AG09319 (cell line): Measurements from ENCODE around the gene NRG4.

Experiments used
- DNase-seq: peaks from one replicate; pipeline ENCODE4 v3.0.0-alpha.2; 2010; ENCODE audit warnings: low read depth; ENCODE audit errors: extremely low read depth
- CTCF ChIP-seq: IDR thresholded peaks from 2 replicates; pipeline ENCODE4 v1.5.1; 2011; ENCODE audit warnings: low read depth, mild to moderate bottlenecking, inconsistent platforms, low read length, moderate library complexity

Gene NRG4

GRCh38 chr15:76010613-76011012 lies 1.6 kb downstream of the NRG4 start:
- TF ChIP-seq CTCF: no peak

GRCh38 chr15:76006136-76006778 lies 6.0 kb downstream of the NRG4 start:
- DNase-seq: no peak
- no peak for TF ChIP-seq CTCF

More at GRCh38 chr15:76010613-76011012, 1.6 kb downstream of the NRG4 start:
- no peak for DNase-seq

- no peak for TF ChIP-seq CTCF
Measured at GRCh38 chr15:76003364-76003763, 8.9 kb downstream of the NRG4 start.

GRCh38 chr15:75995611-75996010 lies 16.6 kb downstream of the NRG4 start:
- no peak for TF ChIP-seq CTCF
- no peak for DNase-seq

More at GRCh38 chr15:76003364-76003763, 8.9 kb downstream of the NRG4 start:
- no peak for DNase-seq

GRCh38 chr15:75994220-75994619 lies 18.0 kb downstream of the NRG4 start:
- no peak for DNase-seq
- TF ChIP-seq CTCF: no peak

- DNase-seq: no peak
- TF ChIP-seq CTCF: no peak
Measured at GRCh38 chr15:75992897-75993296, 19.3 kb downstream of the NRG4 start.

- TF ChIP-seq CTCF: no peak
- no peak for DNase-seq
Measured at GRCh38 chr15:75989875-75990274, 22.3 kb downstream of the NRG4 start.
